HG02642 (cell line): Measurements from ENCODE around the gene ATP2B3.
"Not testable (repeated sequence)": the region's sequence is repeated elsewhere in the genome, so short reads cannot be mapped to it uniquely, and the experiment has no call there.

ENCODE experiments used
- ATAC-seq: cut with Tn5 transposase; IDR thresholded peaks from one replicate; pipeline ENCODE4 v1.9.1; 2021; ENCODE audit warnings: mild to moderate bottlenecking; ENCODE audit not compliant: unreplicated experiment, poor library complexity

Gene ATP2B3

GRCh38 chrX:153590961-153591956 is 73.8 kb downstream of the ATP2B3 start:
- no peak for ATAC-seq

GRCh38 chrX:153592091-153592833 is 74.8 kb downstream of the ATP2B3 start:
- no peak for ATAC-seq

- ATAC-seq: no peak
These were observed 75.7 kb downstream of the ATP2B3 start for GRCh38 chrX:153592966-153593688.

DNA sequence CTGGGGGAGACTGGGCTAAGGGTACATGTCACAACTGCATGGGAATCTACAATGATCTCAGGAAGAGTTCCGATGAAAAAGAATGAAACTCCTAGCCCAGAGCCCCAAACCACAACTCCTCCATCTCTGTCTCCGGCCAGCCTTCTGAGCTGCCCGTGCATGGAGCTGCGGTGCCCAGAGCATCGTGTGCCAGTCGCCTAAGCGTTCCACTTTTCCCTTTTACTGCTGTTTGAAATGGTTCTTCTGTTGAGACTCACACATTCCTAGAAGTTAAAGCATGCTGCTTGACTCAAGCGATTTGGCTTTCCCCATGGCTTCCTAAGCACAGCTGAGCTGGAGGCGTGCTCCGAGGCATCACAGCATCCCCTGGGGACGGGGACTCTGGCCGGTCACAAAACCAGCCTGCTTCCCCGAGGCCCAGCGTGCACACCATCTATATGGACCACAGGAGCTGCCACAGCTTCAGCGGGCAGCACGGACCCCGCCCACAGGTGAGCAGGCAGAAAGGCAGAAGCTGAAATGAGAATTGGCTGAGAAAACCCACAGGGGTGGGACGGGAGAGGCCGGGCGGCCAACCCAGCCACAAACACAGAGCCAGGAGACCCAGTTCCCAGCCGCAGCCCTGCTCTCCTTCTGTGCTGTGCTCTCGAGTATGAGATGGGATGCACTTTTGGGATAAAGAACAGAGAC is 76.5 kb downstream of the ATP2B3 start:
- ATAC-seq: no peak

DNA sequence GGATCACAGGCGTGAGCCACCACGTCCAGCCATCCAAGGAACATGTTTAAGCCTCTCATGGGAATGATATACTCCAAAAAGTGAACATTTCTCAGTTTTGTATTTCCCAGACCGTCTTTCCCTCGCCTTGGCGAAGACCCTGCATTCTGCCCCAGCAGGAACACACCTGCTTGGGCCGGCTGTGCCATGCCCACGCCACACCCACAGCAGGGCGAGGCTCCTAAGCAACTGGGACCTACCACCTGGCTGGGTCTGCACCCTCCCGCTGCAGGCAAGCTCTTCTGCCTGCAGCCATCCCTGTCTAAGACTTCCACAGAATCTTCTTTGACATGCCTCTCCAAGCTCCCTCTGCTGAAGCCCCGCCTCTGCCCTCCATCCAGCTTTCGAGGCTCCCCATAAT is 77.9 kb downstream of the ATP2B3 start:
- no peak for ATAC-seq

- no peak for ATAC-seq
These were observed 78.7 kb downstream of the ATP2B3 start for GRCh38 chrX:153595859-153596857.

GRCh38 chrX:153596981-153597750 is 79.7 kb downstream of the ATP2B3 start:
- no peak for ATAC-seq

DNA sequence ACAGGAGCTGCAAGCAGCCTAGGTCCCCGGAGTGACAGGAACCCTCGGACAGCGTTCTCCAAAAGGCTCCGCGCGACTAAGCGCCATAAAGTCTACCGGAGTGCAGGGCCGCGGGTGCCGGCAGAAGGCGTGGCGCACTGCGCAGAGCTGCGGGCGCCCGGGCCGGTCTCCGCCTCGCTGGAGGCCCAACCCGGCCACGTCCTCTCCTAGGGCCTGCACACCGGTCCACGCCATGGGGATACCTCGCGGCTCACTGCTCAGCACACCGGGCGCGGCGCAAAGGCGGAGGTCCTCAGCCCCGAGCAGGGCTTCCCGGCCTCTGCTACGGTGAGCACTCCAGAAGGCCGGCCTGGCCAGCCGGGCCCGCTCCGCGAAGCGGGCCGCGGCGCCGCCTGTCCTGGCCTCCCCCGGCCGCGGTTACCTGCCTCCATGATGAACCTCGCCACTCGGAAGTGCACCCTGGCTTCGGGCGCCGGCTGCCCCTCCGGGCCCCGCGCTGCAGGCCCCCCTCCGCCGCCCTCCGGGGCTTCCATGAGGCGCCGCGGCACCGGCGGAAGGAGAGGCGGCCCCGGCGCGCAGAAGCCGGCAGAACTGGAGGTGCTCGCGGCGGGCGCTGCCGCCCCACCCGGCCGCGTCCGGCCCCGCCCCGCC is 81.2 kb downstream of the ATP2B3 start, which contains the start of gene CCNQ:
CCNQ (minus strand) TSS at position 599 of the 651 bp plus-strand sequence; CDS start at position 533, 66 bp downstream.
- peak; percentile 61 for ATAC-seq

DNA sequence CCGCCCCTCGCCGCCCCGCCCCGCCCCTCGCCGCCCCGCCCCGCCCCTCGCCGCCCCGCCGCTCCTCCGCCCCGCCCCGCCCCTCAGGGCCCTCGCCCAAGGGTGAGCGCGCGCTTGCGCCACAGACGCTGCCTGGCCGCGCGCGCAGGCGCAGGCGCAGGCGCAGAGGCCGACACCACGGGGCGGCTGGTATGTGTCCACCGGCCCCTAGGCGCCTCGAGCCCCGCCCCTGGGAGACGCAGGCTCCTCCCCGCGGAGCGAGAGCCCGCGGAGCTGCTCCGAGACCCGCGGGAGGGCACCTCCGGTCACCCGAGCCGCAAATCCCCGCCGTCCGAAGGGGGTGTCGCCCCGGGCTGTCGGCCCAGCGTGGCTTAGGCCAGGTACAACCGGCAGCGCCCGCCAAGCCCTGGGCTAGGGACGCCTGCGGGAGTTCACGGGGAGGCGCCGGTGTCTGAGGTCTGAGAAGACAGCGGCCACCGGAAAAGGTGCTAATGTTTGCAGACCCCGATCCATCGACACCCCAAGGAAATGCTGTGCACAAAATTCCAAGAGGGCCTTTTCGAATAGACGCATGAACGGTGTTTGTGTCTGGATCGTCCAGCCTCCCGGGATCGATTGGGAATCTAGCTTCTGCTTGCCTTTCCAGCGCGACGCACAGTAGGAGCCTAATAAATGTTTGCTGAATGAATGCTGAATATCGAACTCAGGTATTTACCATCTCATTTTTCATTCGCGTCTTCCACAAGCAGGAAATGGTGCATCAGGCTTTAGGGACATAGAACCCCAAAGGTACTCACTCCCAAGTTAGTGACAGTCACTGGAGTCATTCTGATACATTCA is 82.0 kb downstream of the ATP2B3 start:
- peak; percentile 88 for ATAC-seq

DNA sequence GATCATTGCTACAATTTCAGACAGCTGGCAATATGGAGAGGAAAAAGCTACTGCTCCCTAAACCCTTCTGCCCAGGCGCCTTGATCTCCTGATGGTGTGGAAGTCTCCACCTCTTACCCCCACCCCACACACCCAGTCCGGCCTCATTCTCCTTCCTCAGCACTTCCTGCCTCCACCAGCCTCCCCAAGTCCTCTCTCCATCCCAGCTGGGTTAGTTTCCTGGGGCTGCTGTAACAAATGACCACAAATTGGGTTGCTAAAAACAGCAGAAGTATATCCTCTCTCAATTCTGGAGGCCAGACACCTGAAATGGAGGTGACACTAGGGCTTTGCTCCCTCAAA is 82.6 kb downstream of the ATP2B3 start:
- no peak for ATAC-seq

- ATAC-seq: no peak
These were observed 83.5 kb downstream of the ATP2B3 start for GRCh38 chrX:153600921-153601320.

DNA sequence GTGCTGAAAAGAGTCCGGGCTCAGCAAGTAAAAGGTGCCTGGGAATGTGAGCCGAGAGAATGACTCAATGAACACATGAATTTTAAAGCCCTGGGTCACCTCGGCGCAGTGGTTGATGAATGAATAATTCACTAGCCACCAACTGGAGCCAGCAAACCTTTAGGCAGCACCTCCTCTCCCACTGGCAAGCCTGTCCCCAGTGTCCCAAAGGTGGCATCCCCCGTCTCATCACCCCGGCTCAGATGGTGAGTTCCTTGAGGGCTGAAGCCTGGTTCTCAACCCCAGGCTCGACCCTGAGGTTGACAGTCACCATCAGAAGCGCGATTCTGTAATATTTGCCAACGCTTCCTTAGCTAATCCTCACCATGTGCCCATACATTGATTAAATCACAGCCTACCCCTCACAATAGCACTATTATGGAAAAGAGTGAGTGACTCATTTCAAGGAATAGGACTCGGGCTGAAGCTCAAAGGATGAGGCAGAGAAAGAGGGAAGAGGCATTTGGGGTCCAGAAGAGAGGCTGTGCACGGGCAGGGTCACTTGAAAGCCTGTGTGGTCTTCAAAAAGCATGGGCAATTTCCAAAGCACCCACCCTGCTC is 84.2 kb downstream of the ATP2B3 start:
- ATAC-seq: no peak

DNA sequence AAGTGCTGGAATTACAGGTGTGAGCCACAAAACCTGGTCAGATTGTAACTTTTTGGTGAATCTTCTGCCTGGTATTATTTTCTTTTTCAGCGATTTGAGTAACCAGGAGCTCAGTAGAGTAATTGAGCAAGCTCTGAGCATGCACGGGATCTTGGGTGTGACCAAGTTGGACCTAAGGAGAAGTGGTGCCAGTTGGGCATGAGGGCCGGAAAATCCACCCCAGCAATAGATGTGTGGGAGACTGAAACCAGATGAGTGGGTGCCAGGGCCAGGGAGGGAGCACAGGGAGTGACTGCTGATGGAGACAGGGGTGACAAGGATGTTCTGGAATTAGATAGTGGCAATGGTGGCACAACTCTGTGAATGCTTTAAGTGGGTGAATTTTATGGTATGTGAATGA is 85.2 kb downstream of the ATP2B3 start:
- ATAC-seq: no peak

GRCh38 chrX:153603131-153603656 is 85.8 kb downstream of the ATP2B3 start:
- ATAC-seq: no peak

DNA sequence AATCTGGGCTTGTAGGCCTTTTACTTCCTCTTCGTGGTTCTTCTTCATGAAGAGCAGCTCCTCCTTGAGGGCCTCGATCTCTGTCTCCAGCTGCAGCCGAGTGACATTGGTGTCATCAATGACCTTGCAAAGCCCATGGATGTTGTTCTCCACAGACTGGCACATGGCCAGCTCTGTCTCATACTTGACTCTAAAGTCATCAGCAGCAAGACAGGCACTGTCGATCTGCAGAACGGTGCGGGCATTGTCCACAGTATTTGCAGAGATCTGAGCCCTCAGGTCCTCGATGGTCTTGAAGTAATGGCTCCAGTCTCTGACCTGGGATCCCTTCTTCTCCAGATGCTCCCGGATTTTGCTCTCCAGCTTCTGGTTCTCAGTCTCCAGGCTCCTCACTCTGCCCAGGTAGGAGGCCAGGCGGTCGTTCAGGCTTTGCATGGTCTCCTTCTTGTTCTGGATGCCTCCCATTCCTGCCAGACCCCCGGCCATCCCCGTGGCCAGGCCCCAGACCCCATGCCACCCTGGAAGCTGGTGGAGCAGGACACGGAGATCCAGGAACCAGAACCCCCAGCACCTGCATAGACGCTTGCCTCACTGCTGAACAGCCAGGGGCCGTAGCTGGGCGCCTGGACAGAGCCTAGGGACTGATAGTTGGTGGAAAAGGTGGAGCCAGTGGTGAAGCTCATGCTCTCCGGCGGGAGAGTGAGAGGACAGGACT is 87.4 kb downstream of the ATP2B3 start:
- ATAC-seq: not testable (repeated sequence)

- no peak for ATAC-seq
These were observed 89.1 kb downstream of the ATP2B3 start for GRCh38 chrX:153606503-153606902.
